ENCODE data around the gene OR2F2. TPM values are rescaled to one million over a fixed set of nuclear protein-coding genes. Genes with fewer than 3 reads are reported as not detected.

The OR2F2 gene
- total RNA-seq, 1 experiment from 2014 or later, result not detected

GRCh38 chr7:143953421-143953820 lies 18.4 kb downstream of the OR2F2 start:
- TF ChIP-seq, protein P1, sequence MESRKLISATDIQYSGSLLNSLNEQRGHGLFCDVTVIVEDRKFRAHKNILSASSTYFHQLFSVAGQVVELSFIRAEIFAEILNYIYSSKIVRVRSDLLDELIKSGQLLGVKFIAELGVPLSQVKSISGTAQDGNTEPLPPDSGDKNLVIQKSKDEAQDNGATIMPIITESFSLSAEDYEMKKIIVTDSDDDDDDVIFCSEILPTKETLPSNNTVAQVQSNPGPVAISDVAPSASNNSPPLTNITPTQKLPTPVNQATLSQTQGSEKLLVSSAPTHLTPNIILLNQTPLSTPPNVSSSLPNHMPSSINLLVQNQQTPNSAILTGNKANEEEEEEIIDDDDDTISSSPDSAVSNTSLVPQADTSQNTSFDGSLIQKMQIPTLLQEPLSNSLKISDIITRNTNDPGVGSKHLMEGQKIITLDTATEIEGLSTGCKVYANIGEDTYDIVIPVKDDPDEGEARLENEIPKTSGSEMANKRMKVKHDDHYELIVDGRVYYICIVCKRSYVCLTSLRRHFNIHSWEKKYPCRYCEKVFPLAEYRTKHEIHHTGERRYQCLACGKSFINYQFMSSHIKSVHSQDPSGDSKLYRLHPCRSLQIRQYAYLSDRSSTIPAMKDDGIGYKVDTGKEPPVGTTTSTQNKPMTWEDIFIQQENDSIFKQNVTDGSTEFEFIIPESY (IDR thresholded peaks at IDR 0.05; ENCODE audit: extremely low read depth, insufficient replicate concordance, low read length), result no peak
- ChIA-PET POLR2A (no interaction called here), RAD21 (ENCODE audit: low non-redundant PET in 1 of 2, low total read pairs in 2 of 2, uncharacterized antibody in 2 of 2, unreplicated experiment in 2 of 2) (no interaction called here), CTCF (no interaction called here)
- no peak overlapping the region for H3K27ac ChIP-seq (ENCODE audit: low read depth, low read length)
- no peaks in the 10 kb centered on the region for H3K79me2 ChIP-seq (ENCODE audit: insufficient read depth, low read length)
- no peak overlapping the region for H2AFZ ChIP-seq (ENCODE audit: low read depth, low read length, poor library complexity, severe bottlenecking)
- ATAC-seq, result no peak
- no peak for DNase-seq (ENCODE audit: low read depth, low spot score)
- no peaks in the 10 kb centered on the region for H3K36me3 ChIP-seq (ENCODE audit: control insufficient read depth in 1 of 2, insufficient read depth in 2 of 2, low read length in 2 of 2)
- H3K9ac ChIP-seq (ENCODE audit: low read length), result no peak overlapping the region
- no peaks in the 10 kb centered on the region for H3K9me2 ChIP-seq (ENCODE audit: insufficient read depth)
- BruUV-seq (replicated peaks), result no TSS peak
- no peaks in the 10 kb centered on the region for H3K4me1 ChIP-seq (ENCODE audit: control insufficient read depth in 1 of 2, insufficient read depth in 2 of 2, low read length in 2 of 2)
- no peaks in the 10 kb centered on the region for H3K9me3 ChIP-seq (ENCODE audit: control insufficient read depth in 1 of 2, insufficient read depth in 1 of 2, low read depth in 1 of 2, low read length in 2 of 2)
- intact Hi-C loops (cut with micrococcal nuclease), result no loop called here
- no peak overlapping the region for H3K4me2 ChIP-seq (ENCODE audit: low read length)
- H4K20me1 ChIP-seq (ENCODE audit: insufficient read depth), result no peaks in the 10 kb centered on the region
- no peaks in the 10 kb centered on the region for H3K27me3 ChIP-seq (ENCODE audit: insufficient read depth, low read length)
- no peak overlapping the region for H3K4me3 ChIP-seq (replicated peaks in 1 of 2; ENCODE audit: low read depth in 1 of 2, low read length in 2 of 2)

DNA sequence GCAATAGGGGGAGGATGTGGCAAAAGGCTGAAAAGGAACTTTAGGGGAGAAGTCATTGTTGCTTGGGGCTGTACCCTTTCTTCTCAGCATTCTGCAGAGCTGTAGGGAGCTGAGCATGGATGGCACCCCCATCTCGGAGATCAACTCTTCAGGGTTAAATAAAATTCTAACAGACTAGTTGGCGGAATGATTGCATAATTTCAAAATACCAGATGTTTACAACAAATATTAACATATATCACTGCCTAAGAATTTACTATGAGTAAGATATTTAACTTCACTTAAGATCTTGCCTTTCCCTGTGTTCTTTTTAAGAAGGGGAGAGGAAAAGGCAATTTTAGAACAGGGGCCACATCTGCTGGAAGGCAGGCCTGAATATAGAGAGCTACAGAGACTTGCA lies 19.1 kb downstream of the OR2F2 start:
- no peak overlapping the region for H3K27ac ChIP-seq (ENCODE audit: low read depth, low read length)
- H3K27me3 ChIP-seq (ENCODE audit: insufficient read depth, low read length), result no peaks in the 10 kb centered on the region
- DNase-seq (ENCODE audit: low read depth, low spot score) (no peak), ATAC-seq (no peak)
- BruUV-seq (replicated peaks), result no TSS peak
- ChIA-PET CTCF (no interaction called here), RAD21 (ENCODE audit: low non-redundant PET in 1 of 2, low total read pairs in 2 of 2, uncharacterized antibody in 2 of 2, unreplicated experiment in 2 of 2) (no interaction called here), POLR2A (no interaction called here)
- no peaks in the 10 kb centered on the region for H3K9me3 ChIP-seq (ENCODE audit: control insufficient read depth in 1 of 2, insufficient read depth in 1 of 2, low read depth in 1 of 2, low read length in 2 of 2)
- no peak overlapping the region for H2AFZ ChIP-seq (ENCODE audit: low read depth, low read length, poor library complexity, severe bottlenecking)
- no peaks in the 10 kb centered on the region for H4K20me1 ChIP-seq (ENCODE audit: insufficient read depth)
- intact Hi-C loops (cut with micrococcal nuclease), result no loop called here
- H3K4me1 ChIP-seq (ENCODE audit: control insufficient read depth in 1 of 2, insufficient read depth in 2 of 2, low read length in 2 of 2), result no peaks in the 10 kb centered on the region
- H3K36me3 ChIP-seq (ENCODE audit: control insufficient read depth in 1 of 2, insufficient read depth in 2 of 2, low read length in 2 of 2), result no peaks in the 10 kb centered on the region
- H3K4me2 ChIP-seq (ENCODE audit: low read length), result no peak overlapping the region
- no peak overlapping the region for H3K9ac ChIP-seq (ENCODE audit: low read length)
- H3K4me3 ChIP-seq (replicated peaks in 1 of 2; ENCODE audit: low read depth in 1 of 2, low read length in 2 of 2), result no peak overlapping the region
- no peaks in the 10 kb centered on the region for H3K9me2 ChIP-seq (ENCODE audit: insufficient read depth)
- H3K79me2 ChIP-seq (ENCODE audit: insufficient read depth, low read length), result no peaks in the 10 kb centered on the region
- TF ChIP-seq POLR2AphosphoS5 (IDR thresholded peaks at IDR 0.05; ENCODE audit: low read depth, low read length), result no peak
- no peak for TF ChIP-seq SIN3A (IDR thresholded peaks at IDR 0.05; ENCODE audit: low read depth)
- no peak for TF ChIP-seq RAD21 (IDR thresholded peaks at IDR 0.05; ENCODE audit: low read depth)
- TF ChIP-seq EGR1 (IDR thresholded peaks at IDR 0.05; ENCODE audit: low read depth), result no peak
- TF ChIP-seq FOSL1 (IDR thresholded peaks at IDR 0.05; ENCODE audit: low read depth), result no peak
- no peak for TF ChIP-seq SP1 (IDR thresholded peaks at IDR 0.05; ENCODE audit: low read depth)
- no peak for TF ChIP-seq ELF1 (IDR thresholded peaks at IDR 0.05; ENCODE audit: borderline replicate concordance, low read depth)
- TF ChIP-seq ATF3 (IDR thresholded peaks at IDR 0.05), result no peak
- no peak for TF ChIP-seq CTCF (IDR thresholded peaks at IDR 0.05 in 2 of 3, conservative IDR thresholded peaks at IDR 0.05 in 1 of 3; ENCODE audit: borderline replicate concordance in 1 of 3, insufficient read depth in 1 of 3, low read depth in 2 of 3, low read length in 2 of 3)
- no peak for TF ChIP-seq REST (IDR thresholded peaks at IDR 0.05; ENCODE audit: low read depth)
- no peak for TF ChIP-seq ZNF274 (IDR thresholded peaks at IDR 0.05; ENCODE audit: low read depth, low read length)
- no peak for TF ChIP-seq TCF7L2 (IDR thresholded peaks at IDR 0.05; ENCODE audit: borderline replicate concordance, extremely low read depth, insufficient read depth, insufficient read length)

Measured in HCT116 (cell line).